SK-N-MC (cell line): Measurements from ENCODE around the gene TDP2.
"Not testable (repeated sequence)": the region's sequence is repeated elsewhere in the genome, so short reads cannot be mapped to it uniquely, and the experiment has no call there.

ENCODE experiments used
- DNase-seq: peaks from one replicate; pipeline ENCODE4 v3.0.0-alpha.2; 2011; ENCODE audit warnings: low read depth, low spot score
- H3K27ac ChIP-seq: fragments of 200-600 bp; sonication (generic); 2 replicates; pipeline ENCODE4 v1.5.1; 2016; ENCODE audit warnings: mixed run types
- H3K36me3 ChIP-seq: fragments of 200-600 bp; sonication (generic); 2 replicates; pipeline ENCODE4 v1.6.1; 2017; ENCODE audit warnings: antibody characterized with exemption, low read length, mixed read lengths; ENCODE audit not compliant: insufficient read depth
- H3K4me3 ChIP-seq: fragments of 200-600 bp; sonication (generic); 2 replicates; pipeline ENCODE4 v1.5.1; 2016
- H3K9ac ChIP-seq: fragments of 200-600 bp; sonication (generic); 2 replicates; pipeline ENCODE4 v1.8.0; 2017; ENCODE audit warnings: mixed run types, mixed read lengths; ENCODE audit not compliant: insufficient read length
- H3K9me3 ChIP-seq: fragments of 200-600 bp; sonication (generic); 2 replicates; pipeline ENCODE4 v1.6.1; 2017; ENCODE audit warnings: low read depth, mild to moderate bottlenecking, antibody characterized with exemption, low read length, moderate library complexity, mixed read lengths
- EZH2 ChIP-seq: fragments of 200-600 bp; sonication (generic); IDR thresholded peaks from one replicate; pipeline ENCODE4 v1.6.1; 2017; ENCODE audit warnings: antibody characterized with exemption
- FOXP2 ChIP-seq: optimal IDR thresholded peaks from 2 replicates; pipeline ENCODE3; 2011; ENCODE audit warnings: mild to moderate bottlenecking, moderate library complexity; ENCODE audit not compliant: insufficient read depth; ENCODE audit errors: extremely low read length, control extremely low read depth
- POLR2AphosphoS5 ChIP-seq: IDR thresholded peaks from 2 replicates; pipeline ENCODE4 v1.6.1; 2012; ENCODE audit warnings: mild to moderate bottlenecking, low read depth, low read length, borderline replicate concordance

TDP2 gene

DNA sequence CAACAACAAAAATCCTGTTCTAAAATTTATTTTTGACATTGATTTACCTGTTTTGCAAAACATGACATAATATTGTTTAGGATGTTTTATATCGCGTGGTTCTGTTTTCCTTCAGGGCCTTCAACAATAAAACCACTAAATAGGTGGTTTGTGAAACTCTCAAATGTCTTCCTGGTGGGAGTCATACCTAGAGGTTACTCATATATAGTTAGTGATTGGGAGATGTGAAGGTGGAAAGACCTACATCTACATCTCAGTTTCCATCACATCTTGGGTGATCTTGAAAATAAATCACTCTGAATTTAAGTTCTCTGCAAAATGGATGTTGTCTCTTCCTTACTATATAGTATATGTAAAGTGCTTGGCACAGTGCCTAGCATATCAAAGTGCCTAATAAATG, 29.4 kb upstream of the TDP2 start:
- H3K36me3 ChIP-seq = peaks cover 11% of the 10 kb centered on the region
- no peak overlapping the region for H3K4me3 ChIP-seq
- TF ChIP-seq EZH2 (no peak), FOXP2 (no peak), POLR2AphosphoS5 (no peak)
- H3K9ac ChIP-seq = no peak overlapping the region
- DNase-seq = no peak
- no peak overlapping the region for H3K27ac ChIP-seq
- no peaks in the 10 kb centered on the region for H3K9me3 ChIP-seq

DNA sequence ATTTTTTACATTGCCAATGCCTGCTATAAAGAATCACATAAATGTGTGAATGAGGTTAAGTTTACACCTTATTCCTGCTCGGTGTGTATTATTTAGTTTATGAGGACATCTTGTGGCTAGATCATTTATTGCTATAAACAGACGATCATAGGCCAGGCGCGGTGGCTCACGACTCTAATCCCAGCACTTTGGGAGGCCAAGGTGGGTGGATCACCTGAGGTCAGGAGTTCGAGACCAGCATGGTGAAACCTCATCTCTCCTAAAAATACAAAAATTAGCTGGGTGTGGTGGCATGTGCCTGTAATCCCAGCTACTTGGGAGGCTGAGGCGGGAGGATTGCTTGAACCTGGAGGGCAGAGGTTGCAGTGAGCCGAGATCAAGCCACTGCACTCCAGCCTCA, 28.9 kb upstream of the TDP2 start:
- H3K9me3 ChIP-seq, H3K9ac ChIP-seq, H3K4me3 ChIP-seq, DNase-seq, H3K27ac ChIP-seq, H3K36me3 ChIP-seq: not testable (repeated sequence)

DNA sequence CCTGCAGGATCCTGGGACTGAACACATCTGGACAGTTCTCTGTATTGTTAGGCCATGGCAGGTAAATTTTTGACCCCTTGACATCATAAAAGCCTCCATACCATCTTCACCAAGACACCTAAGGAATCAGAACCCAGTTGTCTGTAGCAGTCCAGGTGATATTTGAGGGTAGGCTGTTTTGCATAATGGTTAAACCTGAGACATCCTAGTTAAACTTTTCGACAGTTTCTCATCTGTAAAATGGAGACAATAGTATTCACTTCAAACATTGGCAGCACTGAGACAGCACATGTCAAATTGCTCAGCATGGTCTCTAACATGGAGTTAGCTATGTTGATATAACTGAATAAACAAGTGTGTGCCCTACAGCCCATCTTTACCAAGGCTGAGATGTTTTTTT, 27.5 kb upstream of the TDP2 start:
- TF ChIP-seq EZH2 (no peak), FOXP2 (no peak), POLR2AphosphoS5 (no peak)
- no peak for DNase-seq
- Histone ChIP-seq H3K36me3 (peaks cover 4% of the 10 kb centered on the region; the same call in 1 of the 2 replicates), H3K27ac (no peak overlapping the region), H3K9ac (no peak overlapping the region), H3K4me3 (no peak overlapping the region), H3K9me3 (no peaks in the 10 kb centered on the region)

DNA sequence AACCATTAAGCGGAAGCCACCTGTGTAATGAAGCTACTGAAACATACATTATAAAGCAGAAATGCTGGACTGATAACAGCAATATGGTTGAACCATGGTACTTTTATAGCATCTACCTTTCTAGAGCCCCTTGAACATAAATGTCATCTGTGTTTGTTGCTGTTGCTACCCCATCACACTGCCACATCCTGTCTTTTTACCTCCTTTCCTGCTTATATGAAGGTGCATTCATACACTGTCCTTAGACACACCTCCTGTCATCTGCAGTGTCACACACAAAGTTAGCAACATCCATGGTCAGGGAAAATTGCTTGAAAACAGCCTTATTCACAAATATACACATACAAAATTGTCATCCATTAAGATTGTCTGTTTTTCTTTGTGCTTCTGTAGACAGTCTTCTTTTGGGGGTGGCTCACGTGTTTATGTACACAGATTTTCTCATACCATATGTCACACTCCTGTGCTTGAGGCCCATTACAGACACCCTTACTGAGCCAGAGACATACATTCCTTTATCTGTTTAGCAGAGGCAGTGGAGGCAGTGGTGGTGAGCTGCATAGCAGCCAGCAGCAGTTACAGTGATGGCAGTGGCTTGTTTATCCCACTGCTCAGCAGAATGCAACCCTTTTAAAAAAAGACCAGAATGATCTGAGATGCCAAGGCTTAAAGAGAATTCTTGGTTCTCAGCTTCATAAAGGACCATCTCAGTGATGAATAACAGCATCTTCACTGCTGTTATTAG, 26.3 kb upstream of the TDP2 start:
- Histone ChIP-seq H3K27ac (no peak overlapping the region), H3K36me3 (no peaks in the 10 kb centered on the region; the same call in 1 of the 2 replicates), H3K9ac (no peak overlapping the region), H3K9me3 (no peaks in the 10 kb centered on the region), H3K4me3 (no peak overlapping the region)
- TF ChIP-seq EZH2 = no peak
- no peak for TF ChIP-seq POLR2AphosphoS5
- TF ChIP-seq FOXP2 = no peak
- DNase-seq = no peak

DNA sequence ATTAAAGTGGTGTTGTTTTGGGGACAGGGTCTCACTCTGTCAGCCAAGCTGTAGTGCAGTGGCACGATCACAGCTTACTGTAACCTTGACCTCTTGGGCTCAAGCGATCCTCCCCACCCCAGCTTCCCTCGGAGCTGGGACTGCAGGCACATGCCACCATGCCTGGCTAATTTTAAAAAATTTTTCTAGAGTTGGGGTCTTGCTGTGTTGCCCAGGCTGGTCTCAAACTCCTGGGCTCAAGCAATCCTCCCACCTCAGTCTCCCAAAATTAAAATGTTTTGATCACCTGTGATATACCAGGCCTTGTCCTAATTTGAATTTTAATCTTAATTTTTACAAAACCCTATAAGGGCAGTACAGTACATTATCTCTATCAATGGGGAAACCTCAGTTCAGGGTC, 25.7 kb upstream of the TDP2 start:
- no peaks in the 10 kb centered on the region for H3K9me3 ChIP-seq
- no peaks in the 10 kb centered on the region; the same call in 1 of the 2 replicates for H3K36me3 ChIP-seq
- TF ChIP-seq POLR2AphosphoS5 = no peak
- TF ChIP-seq EZH2 = no peak
- TF ChIP-seq FOXP2 = no peak
- no peak overlapping the region for H3K27ac ChIP-seq
- no peak for DNase-seq
- no peak overlapping the region for H3K4me3 ChIP-seq
- no peak overlapping the region for H3K9ac ChIP-seq

DNA sequence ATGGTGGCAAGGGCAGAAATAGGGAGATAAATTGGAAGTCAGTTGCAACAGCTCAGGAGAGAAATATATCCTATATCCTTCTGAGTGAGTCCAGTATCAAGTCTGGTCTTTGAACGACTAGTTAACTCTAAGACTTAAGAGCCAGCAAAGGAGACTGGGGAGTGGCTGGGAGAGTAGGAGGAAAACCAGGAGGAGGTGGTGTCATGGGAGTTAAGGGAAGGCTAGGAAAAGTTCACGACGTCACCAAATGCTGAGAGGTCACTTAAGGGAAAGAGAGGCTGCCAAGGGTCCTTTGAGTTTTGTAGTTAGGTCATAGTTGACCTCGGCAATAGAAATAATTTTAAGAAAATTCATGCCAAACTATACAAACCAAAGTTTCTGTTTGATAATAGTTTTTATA, 25.3 kb upstream of the TDP2 start:
- TF ChIP-seq POLR2AphosphoS5 (no peak), EZH2 (no peak), FOXP2 (no peak)

DNA sequence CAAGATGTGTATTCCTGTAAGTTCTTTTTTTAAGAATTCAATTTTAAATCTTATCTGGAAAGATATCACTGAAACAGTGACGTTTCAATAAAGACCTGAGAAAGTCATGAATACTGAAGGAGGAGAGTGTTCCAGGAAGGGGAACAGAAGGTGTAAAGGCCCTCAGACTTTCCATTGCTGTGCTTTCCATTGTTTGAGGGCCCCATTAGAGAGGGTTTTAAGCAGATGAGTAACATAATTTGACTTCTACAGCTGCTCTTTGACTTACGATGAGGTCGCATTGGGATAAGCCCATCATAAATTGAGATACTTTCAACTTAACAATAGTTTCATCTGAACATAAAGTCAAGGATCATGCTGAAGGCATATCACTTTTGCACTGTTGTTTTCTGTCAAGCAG, 24.9 kb upstream of the TDP2 start:
- TF ChIP-seq FOXP2 (no peak), EZH2 (no peak), POLR2AphosphoS5 (no peak)
- Histone ChIP-seq H3K9ac (no peak overlapping the region), H3K4me3 (no peak overlapping the region)

More for the DNA sequence above, 25.3 kb upstream of the TDP2 start:
- Histone ChIP-seq H3K36me3 (no peaks in the 10 kb centered on the region; the same call in 1 of the 2 replicates), H3K27ac (no peak overlapping the region), H3K4me3 (no peak overlapping the region), H3K9me3 (no peaks in the 10 kb centered on the region), H3K9ac (no peak overlapping the region)
- DNase-seq = no peak

DNA sequence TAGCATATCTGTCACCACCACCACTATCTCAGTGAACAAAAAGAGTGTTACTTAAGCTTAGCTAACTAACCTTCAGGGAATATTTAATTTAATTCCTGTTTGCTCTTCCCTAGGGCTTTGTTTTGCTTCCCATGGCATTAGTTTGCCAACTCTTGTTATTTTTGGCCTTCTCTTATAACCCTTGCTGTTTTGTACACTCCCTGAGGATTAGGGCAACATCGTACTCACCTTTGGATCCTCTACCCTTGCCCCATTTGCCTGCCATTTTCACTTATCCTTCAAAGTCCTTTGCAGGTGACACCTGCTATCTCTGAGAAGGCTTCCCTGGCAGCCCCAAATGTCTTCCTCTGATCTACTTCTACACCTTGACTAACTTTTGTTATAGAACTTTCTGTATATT, 23.9 kb upstream of the TDP2 start:
- Histone ChIP-seq H3K4me3 (no peak overlapping the region), H3K27ac (no peak overlapping the region), H3K36me3 (no peaks in the 10 kb centered on the region; the same call in 1 of the 2 replicates), H3K9ac (no peak overlapping the region), H3K9me3 (no peaks in the 10 kb centered on the region)
- TF ChIP-seq EZH2 (no peak), POLR2AphosphoS5 (no peak), FOXP2 (no peak)
- no peak for DNase-seq

More for the DNA sequence above, 24.9 kb upstream of the TDP2 start:
- Histone ChIP-seq H3K36me3 (no peaks in the 10 kb centered on the region; the same call in 1 of the 2 replicates), H3K9me3 (no peaks in the 10 kb centered on the region), H3K27ac (no peak overlapping the region)
- no peak for DNase-seq

DNA sequence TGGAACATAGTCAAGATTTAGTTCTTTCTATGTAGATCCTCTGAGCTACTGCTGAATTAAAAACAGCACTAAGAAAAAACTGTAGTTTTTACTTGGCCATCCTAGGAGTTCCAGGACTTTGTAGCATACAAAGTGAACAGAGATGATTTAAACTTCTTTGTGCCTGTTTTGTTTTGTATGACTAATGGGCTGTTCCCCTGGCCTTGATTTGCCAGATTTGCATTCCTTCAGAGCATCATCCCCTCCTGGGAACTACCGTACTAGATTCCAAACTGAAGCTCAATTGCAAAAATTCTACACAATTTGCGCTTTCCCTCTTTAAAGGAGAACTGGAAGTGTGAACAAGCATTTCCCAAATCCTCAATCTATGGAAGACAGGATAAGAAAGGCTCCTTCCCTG, 23.3 kb upstream of the TDP2 start:
- no peak for TF ChIP-seq FOXP2
- H3K9ac ChIP-seq = no peak overlapping the region
- H3K9me3 ChIP-seq = no peaks in the 10 kb centered on the region
- no peak overlapping the region for H3K4me3 ChIP-seq
- H3K36me3 ChIP-seq = no peaks in the 10 kb centered on the region; the same call in 1 of the 2 replicates
- DNase-seq = no peak
- H3K27ac ChIP-seq = no peak overlapping the region
